Colonic mucosa (tissue), 4 donors: ENCODE results near the gene TMPRSS5. TPM values are rescaled to one million over a fixed set of nuclear protein-coding genes. Genes with fewer than 3 reads are reported as not detected.
"Not testable (repeated sequence)": the region's sequence is repeated elsewhere in the genome, so short reads cannot be mapped to it uniquely, and the experiment has no call there.

Experiments
- DNase-seq: peaks from one replicate; pipeline ENCODE4 v3.0.0-alpha.2; 2020
- H3K27ac ChIP-seq: fragments of 200-600 bp; one replicate; pipeline ENCODE4 v1.8.0; 2021
- H3K27me3 ChIP-seq: fragments of 200-600 bp; one replicate; pipeline ENCODE4 v1.8.0; 2021
- H3K36me3 ChIP-seq: fragments of 200-600 bp; one replicate; pipeline ENCODE4 v1.8.0; 2021
- H3K4me1 ChIP-seq: fragments of 200-600 bp; one replicate; pipeline ENCODE4 v1.8.0; 2021; ENCODE audit warnings: mild to moderate bottlenecking
- H3K4me3 ChIP-seq: fragments of 200-600 bp; one replicate; pipeline ENCODE4 v1.8.0; 2021
- H3K9ac ChIP-seq, 2 donors: one replicate each; pipeline ENCODE4 v1.7.0; 2013; ENCODE audit warnings: control low read depth in 2 of 2, low read depth in 2 of 2, low read length in 2 of 2
- H3K9me3 ChIP-seq: fragments of 200-600 bp; one replicate; pipeline ENCODE4 v1.8.0; 2021
- intact Hi-C: fragments of 100-400 bp; cut with DNase I; formaldehyde crosslinking; loops from one replicate; pipeline ENCODE4 v1.14.1; 2022
- total RNA-seq, 2 donors: library from RNA; stranded (reverse); fragmentation: NEBNext Ultra II Directional in 1 of 2; extraction: Animal tissue kit (Norgen Biotek cat#: 25700) in 1 of 2; gene quantifications; one replicate each; pipeline ENCODE4 v1.2.1, GENCODE V29; 2021
- TF ChIP-seq, protein P1 (sequence below): fragments of 200-600 bp; IDR thresholded peaks from one replicate; pipeline ENCODE4 v1.8.0; 2022; ENCODE audit warnings: antibody characterized with exemption, mild to moderate bottlenecking
- donor health status: healthy.
- donor health status: DM: no; HTN: no; CAD: no.
- donor health status: DM: no; HTN: no; CAD: no.

The TMPRSS5 gene
- total RNA-seq, 2 donors from 2014 or later = 0.11 to 0.59 TPM

DNA sequence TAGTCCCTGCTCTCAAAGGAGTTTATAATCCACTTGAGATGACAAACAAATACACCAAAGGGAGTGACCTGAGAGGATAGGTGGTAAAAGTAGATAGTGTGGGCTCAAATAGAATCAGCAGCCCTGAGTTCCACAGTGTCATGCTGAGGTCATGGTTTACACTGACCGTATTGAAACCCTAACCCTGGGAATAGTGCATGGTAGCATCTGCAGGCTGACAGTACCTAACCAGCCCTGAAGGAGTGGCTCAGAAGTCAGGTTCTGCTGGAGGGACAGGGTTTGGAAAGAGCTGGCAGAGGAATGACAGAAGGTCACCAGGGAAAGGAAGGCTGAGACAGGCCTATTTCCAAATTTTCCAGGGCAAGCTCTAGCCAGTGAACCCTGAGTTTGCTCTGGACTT, 9.2 kb upstream of the TMPRSS5 start:
- H3K27me3 ChIP-seq = no peaks in the 10 kb centered on the region
- no peaks in the 10 kb centered on the region for H3K36me3 ChIP-seq
- no peaks in the 10 kb centered on the region for H3K4me1 ChIP-seq
- no peak overlapping the region for H3K27ac ChIP-seq
- no peaks in the 10 kb centered on the region for H3K9me3 ChIP-seq
- no peak overlapping the region for H3K9ac ChIP-seq
- intact Hi-C loops = loop anchor here (10.0 kb wide), 1 partner anchor 60 kb away; no protein-coding TSS in a partner anchor
- no peak overlapping the region for H3K4me3 ChIP-seq
- DNase-seq = no peak
- TF ChIP-seq, protein P1, sequence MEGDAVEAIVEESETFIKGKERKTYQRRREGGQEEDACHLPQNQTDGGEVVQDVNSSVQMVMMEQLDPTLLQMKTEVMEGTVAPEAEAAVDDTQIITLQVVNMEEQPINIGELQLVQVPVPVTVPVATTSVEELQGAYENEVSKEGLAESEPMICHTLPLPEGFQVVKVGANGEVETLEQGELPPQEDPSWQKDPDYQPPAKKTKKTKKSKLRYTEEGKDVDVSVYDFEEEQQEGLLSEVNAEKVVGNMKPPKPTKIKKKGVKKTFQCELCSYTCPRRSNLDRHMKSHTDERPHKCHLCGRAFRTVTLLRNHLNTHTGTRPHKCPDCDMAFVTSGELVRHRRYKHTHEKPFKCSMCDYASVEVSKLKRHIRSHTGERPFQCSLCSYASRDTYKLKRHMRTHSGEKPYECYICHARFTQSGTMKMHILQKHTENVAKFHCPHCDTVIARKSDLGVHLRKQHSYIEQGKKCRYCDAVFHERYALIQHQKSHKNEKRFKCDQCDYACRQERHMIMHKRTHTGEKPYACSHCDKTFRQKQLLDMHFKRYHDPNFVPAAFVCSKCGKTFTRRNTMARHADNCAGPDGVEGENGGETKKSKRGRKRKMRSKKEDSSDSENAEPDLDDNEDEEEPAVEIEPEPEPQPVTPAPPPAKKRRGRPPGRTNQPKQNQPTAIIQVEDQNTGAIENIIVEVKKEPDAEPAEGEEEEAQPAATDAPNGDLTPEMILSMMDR = no peak

DNA sequence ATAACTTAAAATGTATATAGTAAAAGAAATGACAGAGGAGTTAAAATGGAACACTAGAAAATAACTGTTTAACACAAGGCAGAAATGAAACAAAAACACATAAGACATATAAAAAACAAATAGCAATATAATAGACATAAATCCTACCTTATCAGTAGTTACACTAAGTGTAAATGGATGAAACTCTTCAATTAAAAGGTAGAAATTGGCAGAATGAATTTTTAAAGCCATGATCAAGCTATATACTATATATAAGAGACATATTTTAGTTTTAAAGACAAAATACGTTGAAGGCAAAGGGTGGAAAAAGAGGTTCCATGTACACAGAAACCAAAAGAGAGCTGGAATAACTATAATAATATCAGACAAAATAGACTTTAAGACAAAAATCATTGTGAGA, 4.9 kb upstream of the TMPRSS5 start:
- Histone ChIP-seq H3K27ac (no peak overlapping the region), H3K9me3 (no peaks in the 10 kb centered on the region), H3K27me3 (no peaks in the 10 kb centered on the region), H3K4me1 (no peaks in the 10 kb centered on the region), H3K36me3 (no peaks in the 10 kb centered on the region), H3K4me3 (no peak overlapping the region), H3K9ac (no peak overlapping the region)
- DNase-seq = no peak
- TF ChIP-seq, protein P1 = no peak
- intact Hi-C loops = loop anchor here (10.0 kb wide), 1 partner anchor 56 kb away; no protein-coding TSS in a partner anchor

DNA sequence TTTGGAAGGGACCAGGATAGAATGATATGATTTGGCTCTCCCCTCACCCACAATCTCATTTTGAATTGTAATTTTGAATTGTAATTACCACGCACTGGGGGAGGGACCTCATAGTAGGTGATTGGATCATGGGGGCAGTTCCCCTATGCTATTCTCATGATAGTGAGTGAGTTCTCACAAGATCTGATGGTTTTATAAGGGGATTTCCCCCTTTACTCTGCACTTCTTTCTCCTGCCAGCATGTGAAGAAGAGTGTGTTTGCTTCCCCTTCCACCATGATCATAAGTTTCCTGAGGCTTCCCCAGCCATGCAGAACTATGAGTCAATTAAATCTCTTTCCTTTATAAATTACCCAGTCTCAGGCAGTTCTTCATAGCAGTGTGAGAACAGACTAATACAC, 2.6 kb downstream of the TMPRSS5 start:
- H3K27me3 ChIP-seq, DNase-seq, H3K4me3 ChIP-seq, H3K36me3 ChIP-seq, intact Hi-C loops, H3K9me3 ChIP-seq, H3K9ac ChIP-seq, H3K27ac ChIP-seq, H3K4me1 ChIP-seq: not testable (repeated sequence)

DNA sequence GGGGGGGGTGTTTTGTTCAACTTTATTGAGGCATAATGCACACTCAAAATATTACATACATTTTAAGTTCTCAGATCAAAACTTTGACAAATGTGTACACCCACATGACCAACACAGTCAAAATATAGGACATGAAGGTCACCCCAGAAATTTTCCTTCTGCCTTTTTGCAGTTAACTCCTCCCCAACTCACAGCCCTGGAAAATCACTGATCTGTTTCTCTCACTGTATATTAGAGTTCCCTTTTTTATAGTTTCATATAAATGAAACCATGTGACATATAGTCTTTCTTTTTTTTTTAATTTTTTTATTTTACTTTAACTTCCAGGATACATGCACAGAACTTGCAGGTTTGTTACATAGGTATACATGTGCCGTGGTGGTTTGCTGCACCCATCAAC, 4.6 kb downstream of the TMPRSS5 start:
- Histone ChIP-seq H3K36me3 (no peaks in the 10 kb centered on the region), H3K9ac (no peak overlapping the region), H3K4me1 (no peaks in the 10 kb centered on the region), H3K27me3 (no peaks in the 10 kb centered on the region), H3K27ac (no peak overlapping the region), H3K4me3 (no peak overlapping the region), H3K9me3 (no peaks in the 10 kb centered on the region)
- intact Hi-C loops = no loop called here
- TF ChIP-seq, protein P1 = no peak
- no peak for DNase-seq

DNA sequence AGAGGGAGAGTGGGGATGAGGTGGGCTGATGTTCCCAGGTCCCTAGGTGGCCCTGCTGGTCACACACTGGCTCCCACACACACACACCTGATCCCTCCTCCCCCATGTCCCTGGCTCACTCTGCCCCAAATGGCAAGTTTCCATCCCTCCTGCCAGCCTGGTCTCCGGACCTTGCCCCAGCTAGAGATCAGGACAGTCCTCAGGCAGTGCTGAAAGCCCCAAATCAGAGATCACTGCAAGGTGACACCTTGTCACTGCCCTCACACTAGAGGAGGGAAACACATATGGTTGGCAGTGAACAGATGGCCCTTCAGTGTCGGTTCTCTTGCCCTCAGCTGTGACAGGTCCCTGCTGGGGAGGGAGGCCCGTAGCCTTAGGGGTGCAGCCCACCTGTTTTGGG, 7.6 kb downstream of the TMPRSS5 start:
- H3K27me3 ChIP-seq = no peaks in the 10 kb centered on the region
- no peaks in the 10 kb centered on the region for H3K4me1 ChIP-seq
- no peaks in the 10 kb centered on the region for H3K36me3 ChIP-seq
- intact Hi-C loops = no loop called here
- TF ChIP-seq, protein P1 = no peak
- no peaks in the 10 kb centered on the region for H3K9me3 ChIP-seq
- no peak overlapping the region for H3K9ac ChIP-seq
- H3K27ac ChIP-seq = no peak overlapping the region
- no peak for DNase-seq
- H3K4me3 ChIP-seq = no peak overlapping the region

DNA sequence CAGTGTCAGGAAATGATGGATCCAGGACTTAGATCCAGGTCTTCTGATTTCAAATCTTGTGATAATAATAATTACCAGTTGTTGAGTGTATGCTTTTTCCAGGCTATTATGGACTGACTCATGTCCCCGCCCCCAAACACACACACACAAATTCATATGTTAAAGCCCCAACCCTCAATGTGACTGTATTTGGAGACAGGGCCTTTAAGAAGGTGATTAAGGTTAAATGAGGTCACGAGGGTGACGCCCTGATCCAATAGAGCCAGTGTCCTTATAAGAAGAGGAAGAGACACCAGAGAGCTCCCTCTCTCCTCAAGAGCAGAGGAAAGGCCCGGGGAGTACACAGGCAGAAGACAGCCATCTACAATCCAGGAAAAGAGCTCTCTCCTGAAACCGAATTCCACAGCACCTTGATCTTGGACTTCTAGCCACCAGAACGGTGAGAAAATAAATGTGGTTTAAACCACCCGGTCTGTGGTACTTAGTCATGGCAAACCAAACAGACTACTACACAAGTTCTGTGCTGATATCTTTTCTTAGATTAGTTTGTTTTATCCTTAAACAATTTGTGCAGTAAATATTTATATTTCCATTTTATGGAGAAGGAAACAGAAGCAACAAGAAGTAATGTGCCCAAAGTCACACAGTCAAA, 8.2 kb downstream of the TMPRSS5 start:
- no peak overlapping the region for H3K4me3 ChIP-seq
- no peaks in the 10 kb centered on the region for H3K27me3 ChIP-seq
- H3K4me1 ChIP-seq = no peaks in the 10 kb centered on the region
- no peak overlapping the region for H3K27ac ChIP-seq
- H3K9me3 ChIP-seq = no peaks in the 10 kb centered on the region
- TF ChIP-seq, protein P1 = no peak
- H3K36me3 ChIP-seq = no peaks in the 10 kb centered on the region
- intact Hi-C loops = no loop called here
- DNase-seq = no peak
- no peak overlapping the region for H3K9ac ChIP-seq
